ENCODE data around the gene BOC.
A peak's percentile ranks its signal among the peaks of the same experiment; 100 is the strongest.

Gene BOC

GRCh38 chr3:113273604-113274378 is 62.4 kb downstream of the BOC start:
- TF ChIP-seq CTCF (conservative IDR thresholded peaks at IDR 0.05; ENCODE audit: control insufficient read depth, insufficient read depth, low read depth, low read length): no peak

GRCh38 chr3:113274425-113275257 is 63.3 kb downstream of the BOC start:
- H3K4me3 ChIP-seq (ENCODE audit: control insufficient read depth, low read depth, low read length): no peak overlapping the region
- DNase-seq (ENCODE audit: low read depth): no peak
- no peak for TF ChIP-seq CTCF (conservative IDR thresholded peaks at IDR 0.05; ENCODE audit: control insufficient read depth, insufficient read depth, low read depth, low read length)

More at GRCh38 chr3:113273604-113274378, 62.4 kb downstream of the BOC start:
- DNase-seq (ENCODE audit: low read depth): no peak
- H3K4me3 ChIP-seq (ENCODE audit: control insufficient read depth, low read depth, low read length): no peak overlapping the region

GRCh38 chr3:113275258-113275556 is 63.9 kb downstream of the BOC start:
- DNase-seq (ENCODE audit: low read depth): no peak
- H3K4me3 ChIP-seq (ENCODE audit: control insufficient read depth, low read depth, low read length): no peak overlapping the region
- no peak for TF ChIP-seq CTCF (conservative IDR thresholded peaks at IDR 0.05; ENCODE audit: control insufficient read depth, insufficient read depth, low read depth, low read length)

- no peak for DNase-seq (ENCODE audit: low read depth)
- TF ChIP-seq CTCF (conservative IDR thresholded peaks at IDR 0.05; ENCODE audit: control insufficient read depth, insufficient read depth, low read depth, low read length): no peak
- no peak overlapping the region for H3K4me3 ChIP-seq (ENCODE audit: control insufficient read depth, low read depth, low read length)
Measured at GRCh38 chr3:113275583-113275928, 64.2 kb downstream of the BOC start.

GRCh38 chr3:113275929-113276750 is 64.8 kb downstream of the BOC start:
- peak; percentile 78 for DNase-seq (ENCODE audit: low read depth)
- H3K4me3 ChIP-seq (ENCODE audit: control insufficient read depth, low read depth, low read length): no peak overlapping the region
- TF ChIP-seq CTCF (conservative IDR thresholded peaks at IDR 0.05; ENCODE audit: control insufficient read depth, insufficient read depth, low read depth, low read length): peak; percentile 17

GRCh38 chr3:113276751-113277080 is 65.4 kb downstream of the BOC start:
- H3K4me3 ChIP-seq (ENCODE audit: control insufficient read depth, low read depth, low read length): no peak overlapping the region
- DNase-seq (ENCODE audit: low read depth): no peak
- no peak for TF ChIP-seq CTCF (conservative IDR thresholded peaks at IDR 0.05; ENCODE audit: control insufficient read depth, insufficient read depth, low read depth, low read length)

All from fibroblast of mammary gland (primary cell).